Activated CD4-positive, CD25-positive, alpha-beta regulatory T cell treated with anti-CD3 and anti-CD28 coated beads, Interleukin-2, amount 50 U/mL, for 16 hours (primary cell): Measurements from ENCODE around the gene MTCH2.
"Not testable (repeated sequence)": the region's sequence is repeated elsewhere in the genome, so short reads cannot be mapped to it uniquely, and the experiment has no call there.

Source experiments
- DNase-seq: peaks from one replicate; pipeline ENCODE4 v3.0.0-alpha.2; 2020; ENCODE audit warnings: low read depth, low spot score

MTCH2 gene

GRCh38 chr11:47642099-47642855, at the start of gene MTCH2:
Gene MTCH2 (minus strand): TSS chr11:47642559. CDS start chr11:47642465, 94 bp downstream.
- peak; percentile 91 for DNase-seq

DNA sequence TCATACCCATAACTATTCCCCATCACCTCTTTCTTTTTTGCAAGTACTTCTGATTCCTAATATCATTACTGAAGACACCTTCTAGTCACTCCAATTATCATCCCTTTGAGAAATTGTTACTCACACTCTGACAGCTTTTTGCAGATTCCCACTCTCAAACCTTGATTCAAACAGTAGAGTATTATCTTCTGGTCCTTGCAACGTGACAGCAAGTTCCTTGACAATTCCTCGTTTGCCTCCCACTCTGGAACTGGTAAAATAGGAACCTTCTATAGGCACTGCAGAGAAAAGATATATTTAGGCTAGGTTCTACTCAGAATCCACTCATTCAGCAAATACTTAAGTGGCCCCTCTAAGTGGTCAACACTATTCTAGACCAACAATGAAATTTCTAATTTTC, 49.6 kb upstream of the MTCH2 start:
- no peak for DNase-seq

DNA sequence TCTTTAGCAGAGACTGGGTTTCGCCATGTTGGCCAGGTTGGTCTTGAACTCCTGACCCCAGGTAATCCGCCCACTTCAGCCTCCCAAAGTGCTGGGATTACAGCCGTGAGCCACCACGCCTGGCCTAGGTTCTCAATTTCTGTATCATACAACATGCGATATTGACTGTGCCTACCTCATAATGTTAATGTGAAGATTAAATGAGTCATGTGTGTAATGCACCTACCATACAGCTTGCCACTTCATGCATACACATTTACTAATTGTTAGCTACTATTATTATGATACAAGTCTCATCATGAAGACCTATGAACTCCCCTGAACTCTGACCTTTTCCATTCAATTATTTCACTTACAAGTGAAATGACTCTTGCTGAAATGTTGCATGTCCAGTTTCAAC, 47.1 kb upstream of the MTCH2 start:
- no peak for DNase-seq

GRCh38 chr11:47688991-47689390, 46.6 kb upstream of the MTCH2 start:
- no peak for DNase-seq

DNA sequence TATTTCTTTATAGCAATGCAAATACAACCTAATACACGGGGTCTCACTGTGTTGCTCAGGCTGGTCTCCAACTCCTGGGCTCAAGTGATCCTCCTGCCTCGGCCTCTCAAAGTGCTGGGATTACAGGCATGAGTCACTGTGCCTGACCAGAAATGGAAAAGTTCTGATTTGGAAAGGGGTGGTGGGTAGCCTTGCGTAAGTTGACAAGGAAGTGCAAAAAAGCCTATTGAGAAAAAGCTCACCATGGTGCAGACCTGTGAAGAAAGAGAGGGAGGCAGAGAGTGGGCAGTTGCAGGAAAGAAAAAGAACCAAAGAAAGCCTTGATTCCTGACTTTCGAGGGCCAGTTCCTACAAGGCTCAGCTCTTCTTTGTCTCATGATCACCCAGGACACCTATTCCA, 45.8 kb upstream of the MTCH2 start:
- DNase-seq, result no peak

- DNase-seq, result not testable (repeated sequence)
These were observed 44.3 kb upstream of the MTCH2 start for GRCh38 chr11:47686704-47687103.

- no peak for DNase-seq
These were observed 43.8 kb upstream of the MTCH2 start for GRCh38 chr11:47686151-47686550.

- no peak for DNase-seq
These were observed 33.5 kb upstream of the MTCH2 start for GRCh38 chr11:47675851-47676250.

GRCh38 chr11:47672283-47672730, 29.9 kb upstream of the MTCH2 start:
- DNase-seq, result no peak

- DNase-seq, result no peak
These were observed 27.5 kb upstream of the MTCH2 start for GRCh38 chr11:47669856-47670255.

- DNase-seq, result no peak
These were observed 26.3 kb upstream of the MTCH2 start for GRCh38 chr11:47668665-47669064.

DNA sequence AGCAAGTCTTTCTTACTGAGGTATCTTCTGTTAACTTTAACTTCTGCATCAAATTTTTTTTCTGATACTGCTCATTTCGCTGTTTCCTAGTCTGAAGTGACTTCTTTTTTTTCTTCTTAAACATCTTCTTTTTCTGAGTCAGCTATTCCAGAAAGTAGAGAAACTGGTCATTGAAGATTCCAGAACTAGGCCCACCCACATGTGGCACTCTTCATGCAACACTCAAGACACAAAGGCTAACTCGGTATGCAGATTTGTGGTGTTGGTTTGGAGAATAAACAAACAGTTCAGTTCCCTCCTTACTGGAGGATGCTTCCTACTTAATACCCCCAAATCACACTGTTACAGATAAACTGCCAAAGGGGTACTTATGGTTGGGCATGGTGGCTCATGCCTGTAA, 25.2 kb upstream of the MTCH2 start:
- no peak for DNase-seq

DNA sequence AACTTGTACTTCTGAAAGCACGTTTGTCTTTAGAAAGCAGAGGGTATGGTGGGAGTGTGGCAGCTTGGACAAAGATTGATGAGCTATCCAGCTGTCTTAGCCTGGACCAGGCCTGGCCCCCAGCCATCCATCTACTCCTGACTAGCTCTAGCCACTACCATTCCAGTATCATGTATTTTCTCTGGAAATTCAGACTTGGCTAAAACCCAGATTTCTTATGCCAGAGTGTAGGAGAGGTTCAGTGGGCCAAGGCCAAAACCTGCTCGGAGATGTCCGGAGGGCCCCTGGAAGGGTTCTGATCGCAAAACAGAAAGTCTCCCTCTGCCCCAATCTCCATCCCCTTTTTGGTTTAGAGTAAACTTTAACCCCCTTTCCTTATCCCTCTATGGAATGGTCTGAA, 24.8 kb upstream of the MTCH2 start:
- DNase-seq, result no peak

GRCh38 chr11:47664936-47665335, 22.6 kb upstream of the MTCH2 start:
- DNase-seq, result not testable (repeated sequence)

- no peak for DNase-seq
These were observed 18.9 kb upstream of the MTCH2 start for GRCh38 chr11:47661245-47661644.

DNA sequence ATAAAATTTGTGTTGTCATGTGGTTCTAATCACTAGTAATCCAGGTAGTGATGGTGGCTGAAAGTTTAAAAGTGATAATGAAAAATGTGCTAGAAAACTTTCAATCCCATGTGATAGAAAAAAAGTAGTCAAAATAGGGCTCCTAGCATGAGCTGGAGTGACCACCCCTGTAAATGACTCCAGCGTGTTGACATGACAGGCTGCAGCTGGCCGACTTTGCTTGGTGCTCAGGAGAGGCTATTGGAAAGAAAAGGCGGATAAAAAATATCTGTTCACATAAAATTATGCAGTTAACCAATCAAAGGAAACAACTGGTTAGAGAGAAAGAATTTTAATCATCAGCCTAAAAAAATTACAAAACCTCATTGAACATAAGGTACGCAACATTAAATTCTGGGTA, 16.9 kb upstream of the MTCH2 start:
- DNase-seq, result no peak

DNA sequence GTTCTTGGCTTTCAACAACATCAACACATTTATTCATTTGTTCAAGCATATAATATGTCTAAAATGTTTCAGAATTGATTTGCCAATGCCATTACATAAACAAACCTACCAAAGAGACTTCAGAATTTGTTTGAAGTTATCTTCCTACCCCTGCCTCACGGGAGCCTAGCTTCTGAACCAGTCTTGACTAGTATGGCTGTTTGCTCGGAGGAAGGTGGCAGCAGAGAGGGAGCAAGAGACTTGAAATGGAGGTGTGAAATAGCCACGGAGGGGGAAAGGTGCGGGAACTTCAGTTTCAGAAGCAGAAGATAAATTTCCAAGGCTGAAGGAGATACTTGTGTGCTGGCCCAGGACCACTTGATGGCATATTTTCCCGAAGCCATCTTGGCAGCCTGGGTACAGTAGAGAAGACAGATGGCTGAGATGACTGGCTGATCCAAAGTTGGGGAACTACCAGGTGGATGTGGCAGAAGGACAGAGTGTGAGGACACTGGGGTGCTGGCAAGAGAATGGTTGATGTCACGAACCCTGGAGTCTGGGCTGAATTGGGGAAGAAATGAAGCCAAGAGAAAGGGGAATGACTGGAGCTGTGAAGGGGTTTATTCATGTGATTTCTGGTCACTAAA, 14.0 kb upstream of the MTCH2 start:
- DNase-seq, result no peak

DNA sequence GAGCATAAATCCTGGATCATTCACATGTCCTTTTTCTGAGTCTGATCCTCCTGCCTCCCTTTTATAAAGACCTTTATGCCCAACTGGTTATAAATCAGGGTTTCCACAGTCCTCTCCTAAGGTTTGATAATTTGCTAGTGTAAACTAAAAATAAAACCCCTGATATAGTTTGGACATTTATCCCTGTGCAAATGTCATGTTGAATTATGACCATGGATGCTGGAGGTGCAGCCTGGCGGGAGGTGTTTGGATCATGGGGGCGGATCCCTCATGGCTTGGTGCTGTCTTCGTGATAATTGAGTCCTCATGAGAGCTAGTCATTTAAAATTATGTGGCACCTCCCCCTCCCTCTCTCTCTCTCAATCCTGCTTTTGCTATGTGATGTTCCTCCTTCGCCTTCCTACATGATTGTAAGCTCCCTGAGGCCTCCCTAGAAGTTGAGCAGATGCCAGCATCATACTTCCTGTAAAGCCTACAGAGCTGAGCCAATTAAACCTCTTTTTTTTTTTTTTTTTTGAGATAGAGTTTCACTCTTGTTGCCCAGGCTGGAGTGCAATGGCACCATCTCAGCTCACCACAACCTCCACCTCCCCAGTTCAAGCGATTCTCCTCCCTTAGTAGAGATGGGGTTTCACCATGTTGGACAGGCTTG, 9.6 kb upstream of the MTCH2 start:
- DNase-seq, result no peak

DNA sequence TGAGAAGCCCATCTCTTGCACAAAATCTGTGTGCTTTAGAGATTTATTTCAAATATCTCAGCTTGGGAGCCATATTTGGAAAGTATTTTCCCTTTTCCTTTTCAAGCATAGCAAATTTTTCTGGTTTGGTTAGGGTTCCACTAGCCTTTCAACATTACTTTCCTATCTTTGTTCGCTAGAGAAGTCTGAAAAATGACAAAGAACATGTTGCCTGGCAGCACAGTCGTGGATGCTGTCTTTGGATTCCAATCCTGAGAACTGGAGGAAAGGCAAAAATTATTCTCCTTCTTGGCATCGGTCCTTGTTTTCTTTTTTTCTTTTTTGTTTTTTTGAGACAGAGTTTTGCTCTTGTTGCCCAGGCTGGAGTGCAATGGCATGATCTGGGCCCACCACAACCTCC, 6.9 kb upstream of the MTCH2 start:
- no peak for DNase-seq

DNA sequence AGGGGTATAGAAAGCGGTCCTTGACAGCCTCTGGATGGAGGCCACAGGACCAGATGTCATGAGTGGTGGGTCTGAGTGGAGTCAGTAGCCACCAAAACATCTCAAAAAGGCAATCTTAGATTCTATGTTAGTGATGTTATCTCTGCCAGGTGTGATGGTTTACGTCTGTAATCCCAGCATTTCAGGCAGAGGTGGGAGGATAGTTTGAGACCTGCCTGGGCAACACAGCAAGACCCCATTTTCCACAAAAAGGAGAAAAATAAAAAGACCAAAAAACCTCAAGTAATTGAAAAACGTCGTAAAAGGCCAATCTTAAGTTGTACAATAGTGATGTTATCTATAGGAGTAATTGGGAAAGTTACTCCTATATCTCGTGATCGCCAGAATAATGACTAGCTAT, 3.7 kb upstream of the MTCH2 start:
- no peak for DNase-seq

DNA sequence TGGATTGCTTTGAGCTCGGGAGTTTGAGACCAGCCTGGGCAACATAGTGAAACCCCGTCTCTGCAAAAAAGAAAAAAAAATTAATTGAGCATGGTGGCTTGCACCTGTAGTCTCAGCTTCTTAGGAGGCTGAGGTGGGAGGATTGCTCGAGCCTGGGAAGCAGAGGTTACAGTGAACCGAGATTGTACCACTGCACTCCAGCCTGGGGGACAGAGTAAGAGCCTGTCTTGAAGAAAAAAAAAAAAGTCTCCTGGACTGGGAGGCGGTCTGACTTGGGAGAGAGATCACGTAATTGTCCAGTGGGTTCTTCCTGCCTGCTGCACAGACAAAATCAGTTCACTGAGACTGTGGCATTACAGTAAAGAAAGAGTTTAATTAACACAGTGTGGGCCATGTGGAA, 3.1 kb upstream of the MTCH2 start:
- no peak for DNase-seq

GRCh38 chr11:47641600-47642098, 710 bp downstream of the MTCH2 start:
- DNase-seq, result no peak

DNA sequence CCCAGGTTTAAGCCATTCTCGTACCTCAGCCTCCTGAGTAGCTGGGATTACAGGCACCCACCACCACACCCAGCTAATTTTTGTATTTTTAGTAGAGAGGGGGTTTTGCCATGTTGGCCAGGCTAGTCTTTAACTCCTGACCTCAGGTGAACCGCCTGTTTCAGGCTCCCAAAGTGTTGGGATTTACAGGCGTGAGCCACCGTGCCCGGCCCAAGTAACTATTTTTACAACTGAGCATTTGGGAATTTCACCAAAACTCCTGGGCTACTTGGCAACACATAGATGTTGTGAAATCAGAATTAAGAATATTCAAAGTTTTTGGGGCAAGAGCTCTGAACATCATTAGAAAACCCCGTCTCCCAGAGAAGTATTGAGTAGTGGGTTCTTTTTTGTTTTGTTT, 1.9 kb downstream of the MTCH2 start:
- DNase-seq, result not testable (repeated sequence)
